ENCODE data around the gene LCMT1. TPM values are rescaled to one million over a fixed set of nuclear protein-coding genes. Genes with fewer than 3 reads are reported as not detected.

The LCMT1 gene
- total and polyA plus RNA-seq, 2 donors (not counting 1 experiment from before 2014, with no cell fraction given) = 20.2 to 42.0 TPM

GRCh38 chr16:25189305-25189704 is 77.8 kb downstream of the LCMT1 start:
- H3K36me3 ChIP-seq (replicated peaks in 1 of 2; ENCODE audit: control extremely low read depth in 1 of 2, control insufficient read depth in 1 of 2, extremely low read depth in 1 of 2, insufficient read depth in 2 of 2, low read length in 1 of 2) = no peaks in the 10 kb centered on the region
- H3K4me1 ChIP-seq (ENCODE audit: control insufficient read depth in 2 of 2, insufficient read depth in 2 of 2, low read length in 2 of 2) = no peaks in the 10 kb centered on the region
- DNase-seq (no peak), ATAC-seq (ENCODE audit: low read depth) (no peak)
- no peak overlapping the region for H3K9ac ChIP-seq (ENCODE audit: low read length)
- H3K27me3 Mint-ChIP-seq = no peaks in the 10 kb centered on the region
- no peak overlapping the region for H3K27ac Mint-ChIP-seq
- POLR2A ChIA-PET = no interaction called here
- H3K4me3 ChIP-seq (ENCODE audit: control extremely low read depth in 1 of 5, extremely low read depth in 1 of 5, insufficient read depth in 1 of 5, low read depth in 2 of 5, low read length in 4 of 5) = no peak overlapping the region
- CTCF ChIA-PET = no interaction called here
- H3K4me1 Mint-ChIP-seq = no peaks in the 10 kb centered on the region
- no peak overlapping the region for H3K27ac ChIP-seq (ENCODE audit: low read length in 2 of 2)
- H3K9me3 Mint-ChIP-seq (ENCODE audit: insufficient read depth) = no peaks in the 10 kb centered on the region
- WGBS (ENCODE audit: insufficient coverage) = 92% methylated on average over 2 of the region's 6 CpGs
- no peaks in the 10 kb centered on the region for H4K20me1 ChIP-seq (ENCODE audit: control insufficient read depth, insufficient read depth, low read length, poor library complexity, severe bottlenecking)
- no peaks in the 10 kb centered on the region for H3K9me3 ChIP-seq (ENCODE audit: control extremely low read depth in 1 of 3, control insufficient read depth in 2 of 3, insufficient read depth in 1 of 3, low read length in 2 of 3)
- no peak overlapping the region for H3K4me2 ChIP-seq (replicated peaks; ENCODE audit: low read depth, low read length, poor library complexity, severe bottlenecking)
- intact Hi-C loops (cut with micrococcal nuclease) = no loop called here
- H3K79me2 ChIP-seq (ENCODE audit: control insufficient read depth, insufficient read depth, low read length) = no peaks in the 10 kb centered on the region
- TF ChIP-seq EZH2 (IDR thresholded peaks at IDR 0.05; ENCODE audit: borderline replicate concordance, insufficient read depth, low read depth, low read length, poor library complexity, severe bottlenecking) (no peak), CTCF (IDR thresholded peaks at IDR 0.05) (no peak)
- H3K4me3 Mint-ChIP-seq = no peak overlapping the region
- no peak overlapping the region for H2AFZ ChIP-seq (ENCODE audit: insufficient read depth, low read depth, low read length, poor library complexity, severe bottlenecking)
- H3K27me3 ChIP-seq (replicated peaks in 1 of 4; ENCODE audit: control extremely low read depth in 1 of 4, control insufficient read depth in 3 of 4, insufficient read depth in 4 of 4, low read length in 3 of 4) = no peaks in the 10 kb centered on the region

- POLR2A ChIA-PET = no interaction called here
- no peaks in the 10 kb centered on the region for H3K27me3 ChIP-seq (replicated peaks in 1 of 4; ENCODE audit: control extremely low read depth in 1 of 4, control insufficient read depth in 3 of 4, insufficient read depth in 4 of 4, low read length in 3 of 4)
Observed at GRCh38 chr16:25192096-25192495, 80.6 kb downstream of the LCMT1 start.

More at GRCh38 chr16:25192096-25192495, 80.6 kb downstream of the LCMT1 start:
- H3K4me1 ChIP-seq (ENCODE audit: control insufficient read depth in 2 of 2, insufficient read depth in 2 of 2, low read length in 2 of 2) = no peaks in the 10 kb centered on the region
- H4K20me1 ChIP-seq (ENCODE audit: control insufficient read depth, insufficient read depth, low read length, poor library complexity, severe bottlenecking) = no peaks in the 10 kb centered on the region
- no peaks in the 10 kb centered on the region for H3K9me3 ChIP-seq (ENCODE audit: control extremely low read depth in 1 of 3, control insufficient read depth in 2 of 3, insufficient read depth in 1 of 3, low read length in 2 of 3)
- no peak overlapping the region for H3K9ac ChIP-seq (ENCODE audit: low read length)
- H3K4me2 ChIP-seq (replicated peaks; ENCODE audit: low read depth, low read length, poor library complexity, severe bottlenecking) = no peak overlapping the region
- WGBS (ENCODE audit: insufficient coverage) = 94% methylated on average over 5 of the region's 6 CpGs
- no peaks in the 10 kb centered on the region for H3K79me2 ChIP-seq (ENCODE audit: control insufficient read depth, insufficient read depth, low read length)
- intact Hi-C loops (cut with micrococcal nuclease) = no loop called here
- no peak overlapping the region for H3K4me3 Mint-ChIP-seq
- no peak for ATAC-seq (ENCODE audit: low read depth)
- H3K9me3 Mint-ChIP-seq (ENCODE audit: insufficient read depth) = no peaks in the 10 kb centered on the region
- CTCF ChIA-PET = no interaction called here
- no peak for DNase-seq
- H3K27ac Mint-ChIP-seq = no peak overlapping the region
- no peaks in the 10 kb centered on the region for H3K4me1 Mint-ChIP-seq
- no peaks in the 10 kb centered on the region for H3K36me3 ChIP-seq (replicated peaks in 1 of 2; ENCODE audit: control extremely low read depth in 1 of 2, control insufficient read depth in 1 of 2, extremely low read depth in 1 of 2, insufficient read depth in 2 of 2, low read length in 1 of 2)
- TF ChIP-seq EZH2 (IDR thresholded peaks at IDR 0.05; ENCODE audit: borderline replicate concordance, insufficient read depth, low read depth, low read length, poor library complexity, severe bottlenecking) (no peak), CTCF (IDR thresholded peaks at IDR 0.05) (no peak)
- H3K4me3 ChIP-seq (ENCODE audit: control extremely low read depth in 1 of 5, extremely low read depth in 1 of 5, insufficient read depth in 1 of 5, low read depth in 2 of 5, low read length in 4 of 5) = no peak overlapping the region
- no peak overlapping the region for H3K27ac ChIP-seq (ENCODE audit: low read length in 2 of 2)
- H3K27me3 Mint-ChIP-seq = no peaks in the 10 kb centered on the region
- no peak overlapping the region for H2AFZ ChIP-seq (ENCODE audit: insufficient read depth, low read depth, low read length, poor library complexity, severe bottlenecking)
